Renal cortex interstitium (tissue), 11 donors: Measurements from ENCODE around the gene APOL3. TPM values are rescaled to one million over a fixed set of nuclear protein-coding genes. Genes with fewer than 3 reads are reported as not detected.
"Not testable (repeated sequence)": the region's sequence is repeated elsewhere in the genome, so short reads cannot be mapped to it uniquely, and the experiment has no call there.

Experiments
- DNase-seq, 11 donors: peaks; one replicate each; pipeline ENCODE4 v3.0.0-alpha.2; 2013; ENCODE audit warnings: low read depth in 9 of 11, low spot score in 4 of 11; ENCODE audit errors: extremely low read depth in 1 of 11
- polyA plus RNA-seq, 3 donors: library from polyadenylated mRNA; unstranded; fragments of 120-200 nt; gene quantifications; one replicate each; pipeline ENCODE4 v1.2.1, GENCODE V29; 2013; ENCODE audit not compliant: insufficient read length in 3 of 3

Gene APOL3
- polyA plus RNA-seq, 3 donors = 13.8 to 16.6 (median 14.7) TPM

DNA sequence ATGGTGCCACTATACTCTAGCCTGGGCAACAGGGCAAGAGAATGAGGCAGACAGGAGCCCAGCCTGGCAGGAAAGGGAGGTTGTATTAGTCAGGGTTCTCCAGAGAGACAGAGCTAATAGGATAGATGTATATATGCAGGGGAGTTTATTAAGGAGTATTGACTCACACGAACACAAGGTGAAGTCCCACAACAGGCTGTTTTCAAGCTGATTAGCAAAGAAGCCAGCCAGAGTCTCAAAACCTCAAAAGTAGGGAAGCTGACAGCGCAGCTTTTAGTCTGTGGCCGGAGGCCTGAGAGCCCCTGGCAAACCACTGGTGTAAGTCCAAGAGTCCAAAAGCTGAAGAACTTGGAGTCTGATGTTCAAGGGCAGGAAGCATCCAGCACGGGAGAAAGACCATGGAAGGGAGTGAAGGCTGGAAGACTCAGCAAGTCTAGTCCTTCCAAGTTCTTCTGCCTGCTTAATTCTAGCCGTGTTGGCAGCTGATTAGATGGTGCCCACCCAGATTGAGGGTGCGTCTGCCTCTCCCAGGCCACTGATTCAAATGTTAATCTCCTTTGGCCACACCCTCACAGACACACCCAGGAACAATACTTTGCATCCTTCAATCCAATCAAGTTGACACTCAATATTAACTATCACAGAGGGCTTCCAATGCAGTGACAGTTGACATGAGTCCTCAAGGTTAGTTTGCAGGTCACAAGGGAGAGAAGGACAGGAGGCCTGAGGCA lies 39.8 kb downstream of the APOL3 start:
- not testable (repeated sequence) for DNase-seq

DNA sequence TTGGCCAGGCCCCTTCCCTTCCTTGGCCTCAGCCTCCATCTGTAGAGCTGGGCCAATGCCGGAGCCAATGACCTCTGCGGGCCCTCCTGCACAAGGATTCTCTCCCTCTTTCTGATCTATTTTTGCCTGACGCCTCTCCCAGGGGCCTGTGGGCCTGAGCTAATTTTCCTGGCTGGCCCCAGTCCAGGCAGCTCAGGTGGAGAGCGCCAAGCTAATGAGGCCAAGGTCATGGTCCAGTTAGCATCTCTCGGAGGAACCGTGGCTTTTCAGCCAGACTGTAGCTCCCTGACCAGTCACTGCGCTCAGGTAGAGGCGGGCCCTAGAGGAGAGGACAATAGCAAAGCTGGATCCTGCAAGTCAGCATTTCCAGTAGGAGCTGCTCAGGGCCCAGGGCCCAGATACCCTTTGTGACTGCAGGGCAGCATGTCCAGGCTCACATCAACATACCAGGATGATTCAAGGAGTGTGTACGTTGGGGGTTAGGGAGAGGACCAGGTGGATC lies 43.5 kb downstream of the APOL3 start:
- no peak for DNase-seq

DNA sequence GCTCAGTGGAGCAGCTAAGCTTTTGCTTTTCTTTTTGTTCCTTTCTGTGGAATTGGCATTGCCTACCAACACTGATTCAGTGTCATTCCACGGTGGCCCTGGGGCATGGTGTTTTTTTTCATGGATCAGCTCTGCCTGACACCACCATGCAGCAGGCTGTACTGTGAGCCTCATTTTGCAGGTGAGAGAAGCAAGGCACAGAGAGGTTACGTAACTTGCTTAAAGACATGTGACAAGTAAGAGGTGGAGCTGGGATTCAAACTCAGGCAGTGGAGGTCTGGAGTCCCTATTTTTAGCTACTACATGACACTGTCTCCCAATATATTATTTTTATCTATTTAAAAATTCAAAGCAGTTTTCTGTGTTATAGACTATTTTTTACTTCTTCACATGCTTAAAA lies 44.4 kb downstream of the APOL3 start:
- no peak for DNase-seq

DNA sequence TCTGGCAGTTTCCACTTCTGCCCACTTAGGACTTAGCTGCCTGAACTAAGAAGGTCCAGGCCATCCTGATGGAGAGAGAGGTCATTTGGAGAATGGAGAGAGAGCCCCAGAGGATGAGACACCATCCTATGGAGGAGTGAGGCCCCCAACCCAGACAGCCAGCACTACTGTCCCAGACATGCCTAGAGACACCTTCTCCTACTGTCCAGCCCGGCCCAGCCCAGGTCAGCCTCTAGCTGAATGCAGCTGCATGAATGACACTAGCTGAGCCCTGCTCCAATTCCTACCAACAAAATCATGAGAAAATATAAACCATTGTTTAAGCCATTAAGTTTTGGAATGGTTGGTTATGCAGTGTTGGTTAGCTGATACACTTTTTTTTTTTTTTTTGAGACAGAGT lies 47.4 kb downstream of the APOL3 start:
- DNase-seq = no peak

DNA sequence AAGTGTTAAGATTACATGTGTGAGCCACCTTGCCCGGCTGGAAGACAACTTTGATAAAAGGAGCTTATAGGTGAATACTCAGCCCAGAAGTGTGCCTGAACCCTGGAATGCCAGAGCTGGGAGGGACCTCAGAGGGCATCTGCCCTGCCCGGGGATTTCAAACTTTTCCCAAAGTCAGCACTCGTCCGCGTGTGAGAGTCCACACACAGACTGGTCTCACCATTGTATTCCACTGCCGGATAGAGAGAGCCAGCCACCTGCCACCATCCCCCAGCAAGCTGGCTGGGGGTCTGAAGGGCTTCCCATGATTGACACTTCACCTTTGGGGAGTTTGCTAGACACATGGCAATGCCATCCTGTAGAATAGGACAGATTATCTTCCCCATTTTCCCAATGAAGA lies 49.2 kb downstream of the APOL3 start:
- no peak for DNase-seq

DNA sequence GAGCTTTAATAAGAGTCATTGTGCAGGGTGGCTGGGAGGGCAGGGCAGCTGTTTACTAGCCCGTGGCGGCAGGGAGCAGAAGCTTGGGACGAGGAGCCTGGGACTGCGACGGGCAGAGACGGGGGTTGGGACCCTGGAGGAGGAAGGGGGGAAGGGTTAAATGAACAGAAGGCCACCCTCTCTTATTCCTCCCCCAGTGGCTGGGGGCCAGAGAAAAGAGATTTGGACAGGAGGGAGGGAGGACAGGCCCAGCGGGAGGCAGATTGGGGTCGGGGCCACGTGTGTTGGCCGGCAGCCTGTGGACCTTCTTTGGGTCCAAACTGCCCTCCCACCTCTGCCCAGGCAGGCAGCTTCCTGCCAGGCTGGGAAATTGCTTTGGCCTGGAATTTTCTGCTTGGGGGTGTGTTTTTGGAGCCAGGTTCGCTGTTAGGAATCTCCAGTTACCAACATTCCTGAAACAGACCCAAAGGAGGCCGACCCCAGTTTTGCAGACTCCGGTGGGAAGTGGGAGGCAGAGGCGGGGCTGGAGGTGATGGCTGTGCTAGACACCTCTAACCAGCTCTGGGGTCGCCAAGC lies 50.2 kb downstream of the APOL3 start:
- DNase-seq = no peak

DNA sequence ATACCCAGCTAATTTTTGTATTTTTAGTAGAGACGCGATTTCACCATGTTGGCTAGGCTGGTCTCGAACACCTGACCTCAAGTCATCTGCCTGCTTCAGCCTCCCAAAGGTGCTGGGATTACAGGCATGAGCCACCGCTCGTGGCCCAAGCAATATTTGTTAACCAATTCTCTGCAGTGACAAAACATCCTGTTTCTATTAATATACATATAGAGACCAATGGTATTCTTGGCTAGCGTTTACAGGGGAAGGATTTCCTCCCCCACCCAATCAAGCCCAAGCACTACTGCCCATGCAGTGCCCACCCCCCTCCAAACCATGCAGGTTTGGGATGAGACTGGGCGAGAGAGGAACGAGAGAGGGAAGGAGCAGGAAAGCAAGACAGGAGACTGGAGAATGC lies 53.1 kb downstream of the APOL3 start:
- no peak for DNase-seq

DNA sequence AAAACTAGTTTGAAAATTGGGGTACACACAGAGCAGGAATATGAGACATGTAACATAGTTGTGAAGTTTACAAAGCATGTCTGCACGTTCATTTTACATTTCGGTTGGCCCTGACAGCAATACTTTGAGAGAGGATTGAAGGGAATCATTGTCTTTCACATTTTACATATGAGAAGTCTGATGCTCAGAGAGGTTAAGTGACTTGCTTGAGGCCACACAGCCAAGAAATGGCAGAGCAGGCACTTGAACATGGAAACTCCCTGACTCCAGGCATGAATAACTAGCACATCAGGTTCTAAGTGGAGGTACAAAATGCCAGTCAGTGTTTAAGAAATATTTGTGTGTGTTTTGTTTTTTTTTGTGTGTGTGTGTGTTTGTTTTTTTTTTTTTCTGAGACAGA lies 53.6 kb downstream of the APOL3 start:
- DNase-seq = no peak

DNA sequence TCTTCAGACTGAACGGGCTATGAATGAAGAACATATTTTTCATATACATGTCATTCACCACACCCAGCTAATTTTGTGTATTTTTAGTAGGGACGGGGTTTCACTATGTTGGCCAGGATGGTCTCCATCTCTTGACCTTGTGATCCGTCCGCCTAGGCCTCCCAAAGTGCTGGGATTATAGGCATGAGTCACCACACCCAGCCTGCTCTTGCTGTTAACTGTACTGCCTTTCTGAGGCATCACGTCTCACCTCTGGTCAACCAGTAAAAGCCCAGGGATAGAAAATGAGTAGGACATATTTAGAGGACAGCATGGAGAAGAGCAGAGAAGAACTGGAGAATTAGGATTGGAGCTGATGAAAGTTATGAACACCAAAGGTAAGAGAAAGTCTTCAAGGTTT lies 55.6 kb downstream of the APOL3 start:
- DNase-seq = no peak

DNA sequence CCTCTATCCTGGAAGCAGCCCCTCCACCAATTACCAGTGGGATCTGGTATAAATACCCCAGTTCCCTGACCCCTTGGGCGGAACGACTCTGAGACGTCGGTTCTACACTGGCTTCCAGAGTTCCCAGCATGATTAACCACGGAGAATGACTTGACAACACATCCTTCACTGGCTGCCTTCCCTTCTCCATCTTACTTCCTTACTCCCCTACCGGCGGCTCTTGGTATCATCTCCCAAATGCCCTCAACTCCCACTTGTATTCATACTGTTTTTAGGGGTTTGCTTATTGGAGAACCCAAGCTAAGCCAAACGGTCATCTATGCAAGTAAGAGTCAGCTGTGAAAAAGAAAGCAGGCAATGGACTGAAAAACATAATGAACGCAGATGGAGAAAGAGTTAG lies 56.1 kb downstream of the APOL3 start:
- no peak for DNase-seq

DNA sequence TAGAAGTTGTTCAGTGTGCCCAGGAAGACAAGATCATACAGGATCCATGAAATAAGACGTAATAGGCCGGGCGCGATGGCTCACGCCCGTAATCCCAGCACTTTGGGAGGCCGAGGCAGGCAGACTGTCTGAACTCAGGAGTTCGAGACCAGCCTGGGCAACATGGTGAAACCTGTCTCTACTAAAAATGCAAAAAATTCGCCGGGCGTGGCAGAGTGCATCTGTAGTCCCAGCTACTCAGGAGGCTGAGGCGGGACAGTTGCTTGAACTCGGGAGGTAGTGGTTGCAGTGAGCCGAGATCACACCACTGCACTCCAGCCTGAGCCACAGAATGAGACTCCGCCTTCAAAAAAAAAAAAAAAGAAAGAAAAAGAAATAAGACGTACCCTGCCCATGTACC lies 56.7 kb downstream of the APOL3 start:
- no peak for DNase-seq

DNA sequence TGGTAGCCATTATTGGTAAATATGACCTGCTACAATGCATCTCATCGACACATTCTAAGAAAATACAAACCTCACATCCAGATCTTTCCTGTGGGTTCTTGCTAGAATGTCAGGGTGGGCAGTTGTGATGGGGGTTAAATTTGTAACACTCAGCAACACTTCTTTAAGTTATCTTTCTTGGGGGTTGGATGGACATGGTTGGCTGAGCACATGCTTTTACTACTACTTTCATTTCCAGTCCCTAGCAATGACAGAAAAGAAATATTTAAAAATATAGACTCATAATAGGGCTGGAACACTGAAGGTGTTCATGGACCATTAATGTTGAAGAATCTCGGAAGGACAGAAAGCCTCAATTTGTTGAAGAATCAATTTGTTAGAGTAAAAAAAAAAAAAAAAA lies 57.6 kb downstream of the APOL3 start:
- no peak for DNase-seq

DNA sequence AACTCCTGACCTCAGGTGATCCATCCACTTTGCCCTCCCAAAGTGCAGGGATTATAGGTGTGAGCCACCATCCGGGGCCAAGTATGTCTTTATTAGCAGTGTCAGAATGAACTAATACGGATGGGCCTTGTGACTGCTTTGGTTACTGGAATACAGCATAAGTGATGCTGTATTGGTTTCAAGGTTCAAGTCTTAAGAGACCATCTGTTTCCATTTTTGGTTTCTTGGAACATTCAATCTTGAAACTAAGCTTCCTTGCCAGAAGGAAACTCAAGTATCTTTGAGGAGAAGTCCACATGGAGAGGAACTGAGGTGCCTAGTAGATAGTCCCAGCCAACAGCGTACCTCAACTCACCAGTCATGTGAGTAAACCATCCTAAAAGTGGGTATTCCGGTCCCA lies 58.8 kb downstream of the APOL3 start:
- no peak for DNase-seq

DNA sequence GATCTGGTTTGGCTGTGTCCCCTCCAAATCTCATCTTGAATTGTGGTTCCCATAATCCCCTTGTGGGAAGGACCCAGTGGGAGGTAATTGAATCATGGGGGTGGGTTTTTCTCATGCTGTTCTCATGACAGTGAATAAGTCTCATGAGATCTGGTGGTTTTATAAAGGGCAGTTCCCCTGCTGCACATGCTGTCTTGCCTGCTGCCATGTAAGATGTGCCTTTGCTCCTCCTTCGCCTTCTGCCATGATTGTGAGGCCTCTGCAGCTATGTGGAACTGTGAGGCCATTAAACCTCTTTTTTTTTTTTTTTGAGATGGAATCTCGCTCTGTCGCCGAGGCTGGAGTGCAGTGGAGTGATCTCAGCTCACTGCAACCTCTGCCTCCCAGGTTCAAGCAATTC lies 59.6 kb downstream of the APOL3 start:
- DNase-seq = not testable (repeated sequence)

DNA sequence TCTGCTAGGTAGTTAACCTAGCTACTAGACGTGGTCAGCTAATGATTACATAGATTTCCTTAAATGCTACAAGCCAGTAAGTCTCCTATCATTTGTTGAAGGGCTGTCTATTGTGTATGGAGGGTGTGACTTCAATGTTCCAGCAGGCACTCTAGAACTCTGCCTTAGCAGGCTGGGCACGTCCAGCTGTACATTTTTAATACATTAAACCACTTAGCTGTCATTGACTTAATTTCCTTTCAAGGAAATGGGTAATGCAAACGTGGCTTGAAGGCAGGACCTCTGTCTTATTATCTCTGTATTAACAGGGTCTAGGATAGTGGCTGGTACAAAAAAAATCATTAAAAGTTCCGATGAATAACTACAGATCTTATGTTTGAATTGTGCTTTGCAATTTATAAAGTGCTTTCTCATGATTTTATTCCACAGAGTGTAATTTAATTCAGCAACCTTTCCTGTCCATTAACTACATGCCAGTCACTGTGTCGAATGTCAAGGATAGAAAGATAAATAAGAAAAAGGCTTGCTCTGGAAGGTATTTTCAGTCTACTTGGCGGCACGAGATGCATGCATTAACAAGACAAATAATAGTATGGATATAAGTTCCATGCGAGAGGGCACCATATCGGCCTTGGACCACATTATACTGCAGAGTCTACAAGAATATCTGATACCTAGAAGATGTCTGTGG lies 60.3 kb downstream of the APOL3 start:
- DNase-seq = no peak

DNA sequence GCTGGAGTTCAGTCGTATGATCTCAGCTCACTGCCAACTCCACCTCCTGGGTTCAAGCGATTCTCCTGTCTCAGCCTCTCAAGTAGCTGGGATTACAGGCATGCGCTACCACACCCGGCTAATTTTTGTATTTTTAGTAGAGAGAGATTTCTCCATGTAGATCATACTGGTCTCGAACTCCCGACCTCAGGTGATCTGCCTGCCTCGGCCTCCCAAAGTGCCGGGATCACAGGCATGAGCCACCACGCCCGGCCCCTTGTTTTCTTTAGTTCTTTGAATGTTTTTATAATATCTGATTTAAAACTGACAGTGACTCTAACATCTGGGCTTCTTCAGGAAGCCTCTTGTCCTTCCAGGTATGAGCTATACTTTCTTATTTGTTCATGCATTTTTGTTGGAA lies 61.0 kb downstream of the APOL3 start:
- DNase-seq = not testable (repeated sequence)

DNA sequence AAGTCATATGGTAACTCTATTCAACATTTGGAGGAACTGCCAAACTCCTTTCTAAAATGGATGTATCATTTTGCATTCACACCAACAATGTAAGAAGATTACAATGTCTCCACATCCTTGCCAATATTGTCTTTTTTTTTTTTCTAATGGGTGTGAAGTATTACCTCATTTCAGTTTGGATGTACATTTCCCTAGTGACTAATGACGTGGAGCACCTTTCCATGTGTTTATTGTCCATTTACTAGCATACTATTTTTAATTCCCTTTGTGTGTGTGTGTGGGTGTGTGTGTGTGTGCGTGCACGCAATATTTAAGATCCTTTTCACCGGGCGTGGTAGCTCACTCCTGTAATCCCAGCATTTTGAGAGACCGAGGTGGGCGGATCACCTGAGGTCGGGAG lies 62.7 kb downstream of the APOL3 start:
- DNase-seq = no peak

DNA sequence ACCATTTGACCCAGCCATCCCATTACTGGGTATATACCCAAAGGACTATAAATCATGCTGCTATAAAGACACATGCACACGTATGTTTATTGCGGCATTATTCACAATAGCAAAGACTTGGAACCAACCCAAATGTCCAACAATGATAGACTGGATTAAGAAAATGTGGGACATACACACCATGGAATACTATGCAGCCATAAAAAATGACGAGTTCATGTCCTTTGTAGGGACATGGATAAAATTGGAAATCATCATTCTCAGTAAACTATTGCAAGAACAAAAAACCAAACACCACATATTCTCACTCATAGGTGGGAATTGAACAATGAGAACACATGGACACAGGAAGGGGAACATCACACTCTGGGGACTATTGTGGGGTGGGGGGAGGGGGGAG lies 69.8 kb downstream of the APOL3 start:
- not testable (repeated sequence) for DNase-seq
